Measurements from ENCODE around the gene NFAT5.

The NFAT5 gene

DNA sequence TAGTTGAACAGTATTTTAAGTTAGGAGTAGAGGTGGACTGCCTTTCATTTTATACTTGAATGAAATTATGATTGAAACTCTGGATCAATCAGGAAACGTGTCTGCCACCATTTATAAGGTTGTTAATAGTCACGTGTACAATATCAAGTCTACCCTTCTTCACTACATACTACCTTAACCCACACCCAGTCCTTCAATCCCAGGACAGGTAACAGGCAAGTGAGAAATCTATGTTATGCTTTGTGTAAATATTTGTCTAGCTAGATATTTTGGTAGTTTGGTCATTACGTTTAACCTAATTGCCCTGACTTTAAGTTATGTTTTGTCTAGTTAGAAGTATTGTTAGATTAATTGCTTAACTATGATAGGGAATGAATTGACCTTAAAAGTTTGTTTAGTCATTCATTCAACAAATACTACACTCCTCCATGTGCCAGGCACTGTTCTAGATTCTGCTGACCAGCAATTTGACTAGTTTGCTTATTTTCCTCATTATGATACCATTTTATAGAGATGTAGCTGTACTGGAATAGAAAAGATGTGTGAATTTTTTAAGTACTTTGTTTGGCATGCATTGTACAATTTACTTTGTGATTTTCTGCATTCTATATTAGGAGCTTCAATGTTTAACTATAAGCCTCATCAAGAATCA is 88.6 kb downstream of the NFAT5 start:
- no peak for DNase-seq

DNA sequence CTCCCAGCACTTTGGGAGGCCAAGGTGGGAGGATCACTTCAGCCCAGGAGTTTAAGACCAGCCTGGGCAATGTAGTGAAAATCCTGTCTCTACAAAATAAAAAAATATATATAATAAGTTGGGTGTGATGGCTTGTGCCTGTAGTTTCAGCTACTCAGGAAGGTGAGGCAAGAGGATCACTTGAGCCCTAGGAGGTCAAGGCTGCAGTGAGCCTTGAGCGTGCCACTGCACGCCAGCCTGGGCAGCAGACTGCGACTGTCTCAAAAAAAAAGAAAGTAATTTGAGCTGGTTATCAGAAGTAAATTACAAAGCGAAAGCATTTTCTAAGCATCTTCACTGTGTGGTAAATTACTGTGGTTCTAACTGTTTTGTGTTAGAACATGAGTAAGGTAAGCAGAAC is 94.4 kb downstream of the NFAT5 start:
- no peak for DNase-seq

DNA sequence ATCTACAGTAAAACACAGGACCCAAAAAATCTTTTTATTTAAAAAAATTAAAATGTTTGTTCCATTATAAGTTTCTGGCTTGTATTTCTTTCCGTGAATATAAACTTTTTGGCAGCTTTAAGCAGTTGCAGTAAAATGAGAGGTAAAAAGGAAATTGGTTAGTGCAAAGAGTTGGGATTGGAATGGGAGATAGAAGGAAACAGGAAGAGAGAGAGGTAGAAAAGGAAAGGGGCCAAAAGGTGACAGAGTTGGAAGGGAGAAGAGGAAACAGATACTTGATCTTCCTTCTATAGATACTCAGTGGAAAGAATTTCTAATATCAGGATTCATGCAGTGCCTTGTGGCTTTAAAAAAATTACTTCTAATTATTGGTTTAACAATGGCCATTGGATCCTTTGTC is 97.1 kb downstream of the NFAT5 start:
- DNase-seq = no peak

DNA sequence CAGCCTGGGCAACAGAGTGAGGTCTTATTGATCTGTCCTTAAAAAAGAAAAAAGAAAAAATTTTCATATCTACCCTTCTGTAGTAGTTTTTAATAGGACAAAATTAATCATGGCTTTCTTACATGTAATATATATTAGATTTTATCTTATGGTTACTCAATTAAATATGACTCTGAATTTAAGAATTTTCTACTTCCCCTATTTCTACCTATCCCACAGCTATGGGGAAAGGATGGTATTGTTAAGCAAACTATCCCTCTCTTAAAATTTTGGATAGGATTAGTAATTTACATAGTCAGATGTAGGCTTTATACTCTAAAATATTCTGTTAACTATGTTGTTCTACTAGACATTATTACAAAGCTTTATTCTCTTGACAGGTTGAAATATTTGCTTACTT is 98.1 kb downstream of the NFAT5 start:
- DNase-seq = no peak

DNA sequence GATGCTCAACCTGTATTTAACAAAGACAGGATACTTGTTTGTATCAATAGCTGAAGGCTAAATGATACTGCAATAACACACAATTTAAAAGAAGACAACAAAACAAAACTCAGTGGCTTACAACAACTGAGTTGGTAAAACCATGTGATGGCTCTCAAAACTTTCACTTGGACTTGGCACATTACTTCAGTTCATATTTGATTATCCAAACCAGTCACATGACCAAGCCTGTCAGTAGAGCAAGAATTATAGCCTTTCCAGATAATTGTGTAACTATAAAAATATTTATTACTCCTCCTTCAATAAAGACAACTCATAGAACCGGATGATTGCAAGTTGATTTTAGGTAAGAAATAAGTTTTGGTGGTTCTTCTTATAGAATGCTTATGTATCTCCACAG is 103.8 kb downstream of the NFAT5 start:
- no peak for DNase-seq

DNA sequence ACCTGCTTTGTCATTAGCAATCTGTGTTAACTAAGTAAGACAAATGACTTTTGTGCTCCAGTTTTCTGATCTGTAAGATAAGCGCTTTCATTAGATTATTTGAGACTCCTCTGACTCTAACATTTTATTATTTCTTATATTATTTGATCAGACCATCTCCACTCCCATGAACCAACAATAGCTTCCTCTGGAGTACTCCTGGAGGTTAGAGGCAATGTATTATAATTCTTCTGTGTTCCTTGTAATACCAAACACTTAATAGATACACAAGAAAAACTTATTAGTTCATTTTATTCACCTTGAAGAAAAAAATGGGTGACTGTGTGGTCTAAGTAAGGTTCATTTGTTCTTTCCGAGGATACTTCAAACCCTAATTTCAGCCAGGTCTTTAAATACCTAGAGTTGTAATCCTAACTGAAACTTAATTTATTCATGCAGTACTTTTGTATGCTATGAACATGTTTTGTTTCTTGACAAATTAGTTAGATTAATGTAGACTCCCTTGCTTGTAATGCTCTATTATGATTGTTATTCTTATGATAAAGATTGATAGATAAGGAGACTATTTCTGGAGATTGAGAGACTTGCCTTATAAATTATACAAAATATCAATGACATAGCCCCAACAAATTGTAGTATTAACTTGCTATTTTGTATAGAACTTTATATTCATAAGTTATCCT is 106.7 kb downstream of the NFAT5 start:
- no peak for DNase-seq

DNA sequence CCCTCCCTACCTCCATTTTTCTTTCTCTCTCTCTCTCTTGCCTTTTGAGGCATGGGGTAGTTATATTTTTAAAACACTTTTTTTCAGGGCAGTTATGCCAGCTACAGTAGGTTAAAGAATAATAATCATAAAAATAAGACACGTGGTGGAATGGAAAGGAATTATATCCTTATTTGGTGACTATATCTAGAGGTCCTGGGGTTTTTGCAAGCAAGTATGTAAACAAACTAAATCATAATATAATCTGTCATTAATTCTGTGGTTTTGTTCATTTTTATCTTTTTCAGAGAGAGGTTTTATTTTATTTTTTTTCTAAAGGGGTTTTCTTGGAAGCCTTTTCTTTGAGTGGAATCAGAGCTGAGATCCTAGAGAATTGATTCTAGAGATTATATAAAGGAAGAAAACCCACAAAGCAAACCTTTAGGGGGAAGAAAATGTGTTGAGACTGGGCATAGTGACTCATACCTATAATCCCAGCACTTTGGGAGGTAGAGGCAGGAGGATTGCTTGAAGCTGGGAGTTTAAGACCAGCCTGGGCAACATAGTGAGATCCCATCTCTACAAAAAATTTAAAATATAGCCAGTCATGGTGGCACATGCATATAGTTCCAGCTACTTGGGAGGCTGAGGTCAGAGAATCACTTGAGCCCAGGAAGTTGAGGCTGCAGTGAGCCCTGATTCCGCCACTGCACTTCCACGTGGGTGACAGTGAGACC is 107.4 kb downstream of the NFAT5 start:
- DNase-seq = no peak

DNA sequence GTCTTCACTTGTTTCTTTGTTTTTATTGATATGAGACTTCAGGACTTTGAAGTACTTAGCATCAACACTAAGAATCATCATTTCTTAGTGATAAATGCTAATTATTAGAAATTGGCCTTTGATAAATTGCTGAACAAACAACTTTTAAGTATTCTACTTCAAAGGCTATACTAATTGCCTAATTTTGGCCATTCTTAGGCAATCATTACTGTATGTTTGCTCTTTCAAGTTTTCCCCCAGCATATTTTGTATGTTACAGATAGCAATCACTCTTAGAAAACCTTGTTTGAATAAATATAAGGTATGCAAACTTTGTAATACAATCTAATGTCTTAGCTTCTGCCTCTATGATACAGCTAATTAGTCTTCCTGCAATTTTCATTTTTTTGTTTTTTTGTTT is 114.6 kb downstream of the NFAT5 start:
- DNase-seq = no peak

DNA sequence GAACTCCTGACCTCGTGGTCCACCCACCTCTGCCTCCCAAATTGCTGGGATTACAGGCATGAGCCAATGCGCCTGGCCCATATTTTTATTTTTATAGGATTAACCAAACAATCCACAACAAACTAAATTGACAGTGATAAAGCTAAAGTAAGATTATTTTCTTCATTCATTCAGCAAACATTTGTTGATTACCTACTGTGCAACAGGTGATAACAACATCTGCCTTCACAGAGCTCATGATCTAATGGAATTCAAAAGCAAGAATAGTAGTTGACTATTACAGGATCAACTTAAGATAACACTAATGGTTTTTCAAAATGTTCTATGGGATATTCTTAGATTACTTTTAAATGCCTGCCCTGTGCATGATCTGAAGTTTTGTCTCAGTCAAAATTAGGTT is 122.8 kb downstream of the NFAT5 start:
- no peak for DNase-seq

DNA sequence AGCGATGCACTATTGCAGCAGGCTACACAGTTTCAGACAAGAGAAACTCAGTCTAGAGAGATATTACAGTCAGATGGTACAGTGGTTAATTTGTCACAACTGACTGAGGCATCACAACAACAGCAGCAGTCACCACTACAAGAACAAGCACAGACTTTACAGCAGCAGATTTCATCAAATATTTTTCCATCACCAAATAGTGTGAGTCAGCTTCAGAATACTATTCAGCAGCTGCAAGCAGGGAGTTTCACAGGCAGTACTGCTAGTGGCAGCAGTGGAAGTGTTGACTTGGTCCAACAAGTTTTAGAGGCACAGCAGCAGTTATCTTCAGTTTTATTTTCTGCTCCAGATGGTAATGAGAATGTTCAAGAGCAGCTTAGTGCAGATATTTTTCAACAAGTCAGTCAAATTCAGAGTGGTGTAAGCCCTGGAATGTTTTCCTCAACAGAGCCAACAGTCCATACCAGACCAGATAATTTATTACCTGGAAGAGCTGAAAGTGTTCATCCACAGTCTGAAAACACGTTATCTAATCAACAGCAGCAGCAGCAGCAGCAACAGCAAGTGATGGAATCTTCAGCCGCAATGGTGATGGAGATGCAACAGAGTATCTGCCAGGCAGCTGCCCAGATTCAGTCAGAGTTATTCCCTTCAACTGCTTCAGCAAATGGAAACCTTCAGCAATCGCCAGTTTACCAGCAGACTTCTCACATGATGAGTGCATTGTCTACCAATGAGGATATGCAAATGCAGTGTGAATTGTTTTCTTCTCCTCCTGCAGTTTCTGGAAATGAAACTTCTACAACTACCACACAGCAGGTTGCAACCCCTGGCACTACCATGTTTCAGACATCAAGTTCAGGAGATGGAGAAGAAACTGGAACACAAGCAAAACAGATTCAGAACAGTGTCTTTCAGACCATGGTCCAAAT is 126.5 kb downstream of the NFAT5 start:
- DNase-seq = no peak

DNA sequence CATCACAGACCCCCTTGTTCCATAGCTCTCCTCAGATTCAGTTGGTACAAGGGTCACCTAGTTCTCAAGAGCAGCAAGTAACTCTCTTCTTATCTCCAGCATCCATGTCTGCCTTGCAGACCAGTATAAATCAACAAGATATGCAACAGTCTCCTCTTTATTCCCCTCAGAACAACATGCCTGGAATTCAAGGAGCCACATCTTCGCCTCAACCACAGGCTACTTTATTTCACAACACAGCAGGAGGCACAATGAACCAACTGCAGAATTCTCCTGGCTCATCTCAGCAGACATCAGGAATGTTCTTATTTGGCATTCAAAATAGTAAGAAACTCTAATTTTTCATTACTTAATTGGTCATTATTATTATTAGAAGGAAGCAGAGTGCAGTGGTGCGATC is 128.2 kb downstream of the NFAT5 start:
- DNase-seq = no peak

DNA sequence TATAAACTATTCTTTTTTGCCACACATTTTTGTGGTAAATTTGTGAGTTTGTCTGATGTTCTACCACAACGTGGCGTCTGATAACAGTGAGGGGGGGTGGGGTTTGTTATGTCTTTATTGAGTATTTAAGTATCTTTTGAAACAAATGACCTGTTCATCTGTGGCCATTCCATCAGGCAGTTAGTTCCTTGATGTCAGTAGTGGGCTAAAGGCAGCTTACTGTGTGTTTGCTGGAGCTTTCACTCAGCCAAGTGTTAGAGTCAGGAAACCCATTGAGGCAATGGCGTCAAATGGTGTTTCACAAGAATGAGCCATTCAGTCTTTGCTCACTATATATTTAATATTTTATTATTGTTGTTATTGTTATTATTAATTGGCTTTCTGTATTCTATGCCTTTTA is 132.6 kb downstream of the NFAT5 start:
- DNase-seq = no peak

DNA sequence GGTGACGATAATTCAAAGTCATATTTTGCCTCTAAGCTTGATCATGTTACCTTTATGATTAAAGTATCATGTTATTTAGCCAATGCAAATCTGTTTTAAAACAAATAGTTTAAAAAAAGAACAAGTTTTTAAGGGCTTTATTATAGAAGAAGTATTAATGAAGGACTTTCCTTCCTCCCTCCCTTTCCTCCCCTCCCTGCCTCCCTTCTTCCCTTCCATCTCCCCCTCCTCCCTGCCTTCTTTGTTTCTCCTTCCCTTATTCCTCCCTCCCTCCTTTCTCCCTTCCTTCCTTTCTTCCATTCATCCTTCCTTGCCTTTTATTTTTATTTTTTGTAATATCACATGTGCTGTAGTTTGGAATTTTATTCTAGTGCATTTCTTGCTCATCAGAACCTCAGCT is 134.1 kb downstream of the NFAT5 start:
- DNase-seq = no peak

DNA sequence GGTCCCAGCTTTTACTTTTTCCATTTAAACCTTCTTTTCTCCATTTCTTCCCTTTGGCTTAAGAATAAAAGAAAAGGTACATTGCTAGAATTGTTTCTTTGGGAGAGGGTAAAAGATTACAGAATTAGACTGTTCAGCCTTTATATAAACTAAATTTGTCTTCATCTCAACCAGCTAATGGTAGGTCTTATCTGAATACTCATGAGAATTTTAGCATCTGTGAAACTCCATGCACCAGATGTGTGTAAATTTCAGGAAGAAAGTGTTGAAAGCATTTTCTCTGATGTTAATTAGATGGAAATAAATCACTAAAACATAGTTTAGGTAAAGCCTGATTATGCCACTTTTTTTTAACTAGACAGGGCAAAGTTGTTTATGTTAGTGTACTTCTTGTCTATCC is 135.7 kb downstream of the NFAT5 start:
- no peak for DNase-seq

DNA sequence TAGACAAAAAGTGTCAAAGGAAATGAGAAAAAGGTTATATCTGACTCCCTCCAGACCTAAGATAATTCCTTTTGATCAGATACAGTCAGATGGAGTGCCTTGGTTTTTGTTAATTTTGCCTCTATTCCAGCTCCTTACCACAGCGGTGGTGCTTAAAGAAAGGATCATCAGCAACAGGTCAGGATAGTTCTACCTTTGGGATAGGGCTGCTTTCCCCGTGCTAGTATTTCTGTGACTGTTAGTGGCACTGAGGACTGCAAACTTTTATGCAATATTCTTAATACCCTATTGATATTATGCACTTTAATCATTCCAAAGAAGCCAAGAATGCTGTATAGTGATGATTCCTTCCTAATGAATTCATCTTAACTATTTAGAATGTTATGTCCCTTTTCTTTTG is 136.1 kb downstream of the NFAT5 start:
- DNase-seq = no peak

DNA sequence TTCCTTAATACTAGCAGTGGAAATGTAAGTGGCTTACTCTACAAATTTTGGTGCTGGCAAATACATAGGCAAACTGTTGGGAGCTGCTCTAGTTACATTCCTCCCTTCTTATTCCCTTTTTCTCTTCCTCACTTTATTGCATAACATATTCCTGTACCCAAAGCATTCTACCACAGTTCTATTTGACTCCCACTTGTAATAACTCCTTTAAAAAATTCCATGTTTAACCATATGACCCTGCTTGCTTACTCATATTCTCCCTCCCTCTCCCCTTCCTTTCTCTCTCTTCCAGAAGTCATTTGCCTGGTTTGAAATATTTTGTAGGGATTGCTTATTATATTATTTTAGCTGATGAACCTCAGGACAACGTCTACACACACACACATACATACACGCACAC is 137.9 kb downstream of the NFAT5 start:
- DNase-seq = no peak

DNA sequence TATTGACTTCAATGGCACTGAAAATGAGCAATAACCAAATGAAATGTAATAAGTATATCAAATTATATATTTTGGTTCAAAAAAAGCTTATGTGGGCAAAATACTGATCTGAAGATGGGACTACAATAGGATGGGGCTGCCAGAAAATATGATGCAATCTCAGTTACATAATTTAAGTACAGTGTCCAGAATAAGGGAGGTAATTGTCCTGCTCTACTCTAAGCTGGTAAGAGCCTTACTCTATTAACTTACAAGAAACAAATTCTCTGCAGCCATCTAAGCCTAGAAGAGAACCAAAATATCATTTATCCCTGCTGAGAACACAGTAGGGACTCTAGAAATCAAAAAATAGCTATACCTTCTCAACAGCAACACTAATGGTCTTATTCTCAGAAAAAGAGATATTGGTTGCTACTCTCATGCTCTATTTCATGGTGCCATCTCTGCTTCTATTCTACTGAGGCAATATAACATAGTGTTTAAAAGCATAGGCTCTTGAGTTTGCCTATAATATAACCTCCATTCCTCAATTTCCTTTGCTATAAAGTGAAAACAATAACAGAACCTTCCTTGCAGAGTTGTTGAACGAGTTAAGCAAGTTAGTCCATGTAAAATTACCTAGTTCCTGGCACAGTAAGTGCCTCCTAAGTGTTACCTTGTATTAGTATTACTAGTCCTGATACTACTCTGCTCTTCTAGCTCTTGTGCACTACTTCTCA is 140.6 kb downstream of the NFAT5 start:
- DNase-seq = no peak

DNA sequence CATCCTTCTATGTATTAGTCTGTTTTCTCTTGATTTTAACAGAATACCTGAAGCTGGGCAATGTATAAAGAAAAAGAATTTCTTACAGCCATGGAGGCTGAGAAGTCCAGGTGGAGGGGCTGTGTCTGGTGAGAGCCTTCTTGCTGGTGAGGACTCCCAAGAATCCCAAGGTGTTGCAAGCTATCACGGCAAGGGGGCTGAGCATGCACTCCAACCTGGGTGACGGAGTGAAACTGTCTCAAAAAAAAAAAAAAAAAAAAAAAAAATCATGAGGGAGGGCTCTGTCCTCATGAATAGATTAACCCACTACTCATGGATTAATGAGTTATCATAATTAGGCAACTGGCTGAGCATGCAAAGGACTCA is 141.2 kb downstream of the NFAT5 start:
- no peak for DNase-seq

DNA sequence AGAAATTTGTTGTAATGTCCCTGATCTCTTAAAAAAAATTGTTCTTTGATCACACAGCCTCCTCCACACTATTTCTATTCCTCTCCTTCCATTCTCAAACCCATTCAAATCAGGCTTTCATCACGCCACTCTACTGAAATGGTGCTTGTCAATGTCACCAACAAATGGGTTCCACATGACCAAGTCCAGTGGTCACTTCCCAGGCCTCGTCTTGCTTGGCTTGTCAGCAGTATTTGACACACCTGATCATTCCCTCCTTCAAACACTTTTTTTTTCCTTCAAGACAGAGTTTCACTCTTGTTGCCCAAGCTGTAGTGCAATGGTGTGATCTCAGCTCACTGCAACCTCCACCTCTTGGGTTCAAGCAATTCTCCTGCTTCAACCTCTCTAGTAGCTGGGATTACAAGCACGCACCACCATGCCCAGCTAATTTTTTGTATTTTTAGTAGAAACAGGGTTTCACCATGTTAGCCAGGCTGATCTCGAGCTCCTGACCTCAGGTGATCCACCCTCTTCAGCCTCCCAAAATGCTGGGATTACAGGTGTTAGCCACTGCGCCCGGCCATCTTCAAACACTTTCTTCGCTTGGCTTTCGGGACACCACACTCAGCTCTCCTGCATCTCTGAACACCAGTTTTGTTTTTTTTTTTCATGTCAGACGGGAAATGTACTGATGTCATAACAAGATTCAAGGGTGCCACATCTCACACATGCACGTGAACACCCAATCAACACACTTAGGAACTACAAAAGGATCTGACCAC is 142.3 kb downstream of the NFAT5 start:
- no peak for DNase-seq

DNA sequence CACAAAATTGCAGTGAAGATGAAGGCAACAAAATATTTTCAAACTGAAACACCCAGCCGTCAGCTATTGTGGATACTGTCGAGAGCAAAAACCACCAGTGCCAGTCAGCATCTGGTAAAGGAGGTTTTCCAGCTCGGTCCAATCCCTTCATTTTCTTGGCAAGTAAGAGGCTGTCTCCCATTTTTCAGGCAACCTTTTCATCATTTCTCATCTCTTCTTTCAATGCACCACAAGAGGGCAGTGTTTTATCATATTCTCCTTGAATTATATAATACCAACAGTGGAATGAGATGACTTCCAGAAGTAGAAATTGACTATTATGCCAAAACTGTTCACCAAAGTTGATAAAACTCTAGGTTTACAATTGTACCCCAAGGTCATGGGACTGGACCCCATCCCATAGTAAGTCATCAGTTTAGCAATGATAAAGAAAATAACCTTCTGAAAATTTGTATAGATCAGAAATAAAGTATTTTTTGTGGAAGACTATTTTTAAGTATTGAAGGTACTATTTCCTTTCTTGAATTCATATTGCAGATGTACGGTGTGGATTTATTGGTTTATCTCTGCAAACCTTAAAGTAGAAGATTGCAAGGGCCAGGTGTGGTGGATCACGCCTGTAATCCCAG is 143.8 kb downstream of the NFAT5 start:
- DNase-seq = peak; percentile 75

DNA sequence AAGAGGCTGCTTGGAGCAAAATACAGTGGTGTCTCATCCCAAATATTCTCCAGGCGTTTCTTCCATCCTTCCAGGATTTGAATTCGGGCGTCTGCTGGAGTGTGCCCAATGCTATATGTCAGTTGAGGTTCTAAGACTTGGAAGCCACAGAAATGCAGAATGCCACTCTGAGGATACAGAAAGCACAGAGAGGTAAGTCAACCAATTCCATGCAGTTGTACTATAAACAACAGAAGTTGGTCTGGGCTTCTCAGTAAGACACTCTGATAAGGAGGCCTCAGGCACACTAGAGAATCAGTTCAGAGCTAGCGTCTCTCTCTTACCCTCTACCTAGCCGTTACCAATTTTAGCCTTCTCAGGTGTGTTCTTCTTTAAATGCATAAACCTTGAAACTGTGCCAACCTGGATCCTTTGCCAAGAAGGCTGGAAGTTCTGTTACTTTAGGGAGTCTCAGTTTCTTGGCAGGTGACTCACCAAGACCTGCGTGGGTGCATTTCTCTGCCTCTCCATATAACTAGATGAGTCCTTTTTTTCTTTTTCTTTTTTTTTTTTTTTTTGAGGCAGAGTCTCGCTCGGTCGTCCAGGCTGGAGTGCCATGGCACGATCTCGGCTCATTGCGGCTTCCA is 145.5 kb downstream of the NFAT5 start:
- DNase-seq = no peak

Measured in NCI-H1694 treated with DMSO at 0.1 percent for 48 hours (cell line).